Activated CD4-positive, alpha-beta T cell treated with anti-CD3 and anti-CD28 coated beads for 48 hours (primary cell): ENCODE measurements around the gene PDE10A.

Source experiments
- DNase-seq: peaks from one replicate; pipeline ENCODE4 v3.0.0-alpha.2; 2020

The PDE10A gene

GRCh38 chr6:165325609-165326008 lies 337.4 kb downstream of the PDE10A start:
- no peak for DNase-seq

DNA sequence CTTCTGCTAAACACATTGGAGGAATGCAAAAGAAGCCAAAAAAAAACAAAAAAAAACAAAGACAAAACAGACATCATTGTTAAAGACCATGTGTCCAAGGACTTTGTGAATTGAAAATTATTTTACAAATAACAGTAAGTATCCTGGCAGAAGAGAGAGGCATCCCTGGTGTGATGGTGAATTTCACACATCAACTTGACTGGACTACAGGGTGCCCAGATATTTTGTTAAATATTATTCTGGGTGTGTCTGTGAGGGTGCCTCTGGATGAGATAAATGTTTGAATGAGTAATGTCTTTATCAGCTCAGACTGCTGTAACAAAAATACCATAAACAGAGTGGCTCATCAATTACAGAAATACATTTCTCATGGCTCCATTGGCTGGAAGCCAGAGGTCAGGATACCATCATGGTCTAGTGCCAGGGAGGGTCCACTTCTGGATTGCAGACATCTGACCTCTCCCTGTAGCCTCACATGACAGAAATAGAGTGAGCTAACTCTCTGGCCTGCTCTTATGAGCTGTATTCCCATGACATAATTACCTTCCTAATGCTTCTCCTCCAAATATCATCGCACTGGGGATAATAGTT lies 341.4 kb downstream of the PDE10A start:
- DNase-seq = no peak

DNA sequence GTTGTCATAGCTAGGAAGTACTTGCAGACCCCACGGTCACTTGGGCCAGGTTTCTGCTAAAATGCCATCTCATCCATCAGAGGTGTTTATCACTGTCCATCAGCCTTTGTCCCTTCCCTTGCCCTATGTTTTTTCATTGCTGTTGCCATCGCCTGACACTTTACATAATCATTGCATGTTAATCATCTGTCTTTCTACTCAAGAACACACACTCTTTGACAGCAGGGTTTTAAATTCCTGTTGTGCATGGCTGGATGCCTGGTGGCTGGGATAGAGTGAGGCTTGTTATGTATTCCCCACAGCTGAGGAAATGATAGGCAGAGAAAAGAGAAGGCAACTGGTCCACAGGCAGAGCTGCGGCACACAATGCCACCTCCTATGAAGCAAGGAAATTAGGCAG lies 341.9 kb downstream of the PDE10A start:
- DNase-seq = no peak

DNA sequence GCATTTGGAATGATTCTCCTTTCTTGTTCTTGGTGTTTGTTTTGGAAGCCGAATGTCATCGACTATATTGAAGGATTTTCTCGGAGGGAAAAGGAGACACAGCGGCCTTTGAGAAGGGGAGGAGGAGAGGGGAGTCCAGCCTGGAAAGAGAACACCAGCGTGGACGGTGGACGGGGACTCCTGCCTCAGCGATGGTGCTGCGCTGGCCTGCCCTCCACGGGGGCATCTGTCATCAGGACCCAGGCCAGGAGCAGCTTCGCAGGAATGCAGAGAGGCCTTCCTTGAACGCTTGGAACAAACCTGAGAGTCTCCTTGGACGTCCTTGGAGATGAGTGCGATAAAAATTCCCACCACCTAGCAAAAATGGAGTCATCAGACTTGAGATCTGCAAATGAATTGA lies 345.3 kb downstream of the PDE10A start:
- DNase-seq = no peak

DNA sequence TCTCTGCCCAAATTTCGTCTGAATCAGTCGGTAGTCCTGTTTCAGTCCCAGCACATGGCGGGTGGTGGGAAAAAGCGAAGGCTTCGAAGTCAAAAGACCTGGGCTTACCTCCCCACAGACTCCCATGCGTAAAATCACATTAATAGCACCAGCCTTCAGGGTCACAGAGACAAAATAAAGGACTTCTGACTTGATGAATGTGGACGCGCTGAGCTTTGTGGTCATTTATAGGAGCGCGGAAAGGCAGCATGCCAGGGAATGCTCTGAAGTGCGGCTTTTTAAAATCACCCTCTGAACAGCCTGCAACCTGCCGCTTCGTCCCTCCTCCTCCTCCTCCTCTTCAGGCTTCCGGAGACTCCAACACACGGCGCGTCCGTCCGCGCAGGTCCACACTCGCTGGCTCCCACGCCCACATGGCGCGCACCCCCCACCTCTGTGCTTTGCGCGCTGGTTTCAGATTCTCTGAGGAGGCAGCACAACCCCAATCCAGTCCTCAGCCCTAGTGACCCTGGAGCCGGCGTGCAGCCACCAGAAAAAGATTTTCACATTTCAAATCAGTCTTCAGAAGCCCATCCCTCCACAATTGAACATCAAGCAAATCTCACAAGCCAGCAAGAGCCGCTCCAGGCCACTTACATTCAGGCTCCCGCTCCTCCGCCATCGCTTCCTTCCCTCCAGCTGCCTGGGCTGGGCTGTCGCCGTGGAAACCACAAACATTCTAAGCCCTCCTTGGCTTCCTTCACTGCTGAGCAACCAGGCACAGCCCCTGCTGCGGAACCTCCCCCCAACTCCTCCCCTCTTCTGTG lies 353.9 kb downstream of the PDE10A start, which contains the start of gene C6orf118:
C6orf118 (minus strand) TSS at position 680 of the 806 bp plus-strand sequence; CDS start at position 661, 19 bp downstream.
- DNase-seq = peak; percentile 7

DNA sequence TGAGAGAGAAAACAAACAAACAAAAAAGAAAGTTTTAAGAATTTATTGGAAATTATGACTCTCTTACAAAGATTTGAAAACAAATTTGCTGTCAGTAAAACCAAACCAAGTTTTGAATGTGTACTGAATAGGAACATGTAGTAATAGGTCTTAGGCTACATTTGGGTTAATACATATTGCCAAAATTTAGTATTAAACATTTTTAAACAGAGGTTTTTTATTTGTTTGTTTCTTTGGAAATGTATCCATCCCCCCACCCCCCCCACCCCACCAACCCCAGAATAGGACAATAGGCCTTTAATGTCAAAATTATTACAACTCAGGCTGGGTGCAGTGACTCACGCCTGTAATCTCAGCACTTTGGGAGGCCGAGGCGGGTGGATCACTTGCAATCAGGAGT lies 356.1 kb downstream of the PDE10A start:
- no peak for DNase-seq

DNA sequence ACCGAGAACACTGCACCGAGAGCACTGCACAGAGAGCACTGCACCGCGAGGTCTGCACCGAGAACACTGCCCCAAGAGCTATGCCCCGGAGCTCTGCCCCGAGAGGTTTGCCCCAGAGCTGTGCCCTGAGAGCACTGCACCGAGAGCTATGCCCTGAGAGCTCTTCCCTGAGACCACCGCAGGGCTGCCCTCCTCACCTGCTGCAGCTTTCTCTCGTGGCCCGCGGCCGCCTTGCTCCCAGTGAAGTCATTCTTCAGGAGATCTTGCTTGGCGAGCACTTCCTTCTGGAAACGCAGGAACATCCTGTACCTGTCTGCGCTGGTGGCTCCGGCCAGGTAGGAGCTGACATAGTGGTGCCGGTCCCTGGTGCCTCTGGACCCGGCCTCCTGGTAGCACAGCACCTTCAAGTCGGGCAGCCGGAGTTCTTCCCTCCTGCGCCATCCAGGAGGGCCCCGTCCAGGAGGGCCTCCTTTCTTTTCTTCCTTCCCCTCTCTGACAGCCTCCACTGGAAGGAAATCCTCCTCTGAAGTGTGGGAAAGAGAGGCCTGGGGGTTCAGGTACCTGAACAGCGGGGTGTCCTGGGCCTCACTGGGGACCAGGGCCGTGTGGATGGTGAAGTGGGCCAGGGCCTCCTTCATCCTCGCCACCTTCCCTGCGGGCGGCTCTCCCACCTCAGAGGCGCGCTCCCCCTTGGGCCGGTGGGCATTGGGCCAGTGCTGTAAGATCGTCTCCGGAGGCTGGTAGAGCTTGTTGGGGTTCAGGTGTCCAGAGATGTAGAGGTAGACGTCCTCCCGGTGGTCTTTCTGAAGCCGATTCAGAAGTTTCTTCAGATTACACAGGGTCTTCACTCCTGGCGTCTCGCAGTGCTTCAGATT lies 361.4 kb downstream of the PDE10A start:
- no peak for DNase-seq

GRCh38 chr6:165300422-165300936 lies 362.6 kb downstream of the PDE10A start:
- DNase-seq = no peak

GRCh38 chr6:165298875-165299274 lies 364.2 kb downstream of the PDE10A start:
- DNase-seq = no peak

GRCh38 chr6:165298402-165298801 lies 364.6 kb downstream of the PDE10A start:
- no peak for DNase-seq

GRCh38 chr6:165292657-165293056 lies 370.4 kb downstream of the PDE10A start:
- no peak for DNase-seq
